HepG2 (cell line): ENCODE measurements around the gene SEZ6. TPM values are rescaled to one million over a fixed set of nuclear protein-coding genes. Genes with fewer than 3 reads are reported as not detected.
A peak's percentile ranks its signal among the peaks of the same experiment; 100 is the strongest.

Source experiments
- ASH2L ChIP-seq: fragments of 300-600, 200-600 bp; sonication (generic); IDR thresholded peaks from 2 replicates; pipeline ENCODE4 v1.7.0; 2017; ENCODE audit warnings: low read depth, mild to moderate bottlenecking, moderate library complexity, mixed read lengths, low read length; ENCODE audit not compliant: insufficient read length
- CBX5 ChIP-seq: sonication (generic); formaldehyde crosslinking; IDR thresholded peaks from 2 replicates; pipeline ENCODE4 v1.4.0; 2020; ENCODE audit warnings: missing genetic modification reagents, borderline replicate concordance
- FOXP1 ChIP-seq, 2 experiments: fragments of 450-650 bp in 1 of 2; IDR thresholded peaks; 2 replicates each; pipeline ENCODE4 v1.6.1; 2017 to 2018; ENCODE audit warnings: antibody characterized with exemption in 1 of 2
- IKZF1 ChIP-seq: fragments of 450-650 bp; IDR thresholded peaks from 2 replicates; pipeline ENCODE4 v1.7.1; 2016
- MAF1 ChIP-seq: sonication (generic); formaldehyde crosslinking; IDR thresholded peaks from 2 replicates; pipeline ENCODE4 v1.5.0; 2020; ENCODE audit warnings: missing genetic modification reagents, borderline replicate concordance
- NFATC3 ChIP-seq: sonication (generic); formaldehyde crosslinking; IDR thresholded peaks from 2 replicates; pipeline ENCODE4 v1.5.1; 2020; ENCODE audit warnings: mild to moderate bottlenecking, missing genetic modification reagents
- PTBP1 ChIP-seq: fragments of 200-400 bp; formaldehyde crosslinking; IDR thresholded peaks from 2 replicates; pipeline ENCODE4 v1.6.1; 2018; ENCODE audit warnings: low read length, low read depth; ENCODE audit not compliant: poor library complexity, severe bottlenecking
- SAFB2 ChIP-seq: sonication (generic); formaldehyde crosslinking; IDR thresholded peaks from 2 replicates; pipeline ENCODE4 v1.5.1; 2020; ENCODE audit warnings: missing genetic modification reagents, low read depth, mild to moderate bottlenecking, borderline replicate concordance
- SMAD9 ChIP-seq: sonication (generic); formaldehyde crosslinking; IDR thresholded peaks from 2 replicates; pipeline ENCODE4 v1.5.1; 2020; ENCODE audit warnings: mild to moderate bottlenecking, missing genetic modification reagents
- SYNCRIP ChIP-seq: fragments of 200-400 bp; formaldehyde crosslinking; IDR thresholded peaks from 2 replicates; pipeline ENCODE4 v1.6.1; 2018; ENCODE audit warnings: mild to moderate bottlenecking, low read depth, low read length; ENCODE audit not compliant: insufficient read depth
- TAF15 ChIP-seq: fragments of 200-400 bp; formaldehyde crosslinking; IDR thresholded peaks from one replicate; pipeline ENCODE4 v1.6.1; 2018; ENCODE audit warnings: mild to moderate bottlenecking, low read depth, low read length; ENCODE audit not compliant: poor library complexity, severe bottlenecking
- ZNF264 ChIP-seq: sonication (generic); formaldehyde crosslinking; IDR thresholded peaks from 2 replicates; pipeline ENCODE4 v1.4.0; 2020; ENCODE audit warnings: missing genetic modification reagents
- ZNF607 ChIP-seq: sonication (generic); formaldehyde crosslinking; IDR thresholded peaks from 2 replicates; pipeline ENCODE4 v1.5.1; 2020; ENCODE audit warnings: missing genetic modification reagents, mild to moderate bottlenecking, borderline replicate concordance
- ZNF670 ChIP-seq: sonication (generic); formaldehyde crosslinking; IDR thresholded peaks from 2 replicates; pipeline ENCODE4 v1.8.0; 2022; ENCODE audit warnings: mild to moderate bottlenecking, missing genetic modification reagents, borderline replicate concordance
- ZNF776 ChIP-seq: sonication (generic); formaldehyde crosslinking; IDR thresholded peaks from 2 replicates; pipeline ENCODE4 v1.4.0; 2020; ENCODE audit warnings: mild to moderate bottlenecking, missing genetic modification reagents
- polyA plus RNA-seq, 8 experiments: library from polyadenylated mRNA; depleted of rRNA in 3 of 8; stranded (reverse) in 7 of 8; unstranded in 1 of 8; fragments of >200 nt; fragmentation: Illumina TruSeq in 4 of 8; extraction: Trizol in 4 of 8; gene quantifications; 2 replicates each; pipeline versions ENCODE4 v1.2.1 to v1.2.3, GENCODE V29; 2011 to 2016; ENCODE audit warnings: low read depth in 4 of 8, missing spikeins in 1 of 8, mixed read lengths in 1 of 8; ENCODE audit not compliant: insufficient read depth in 1 of 8
- total RNA-seq, 5 experiments: library from RNA; depleted of rRNA; stranded (reverse); fragments of >200 nt; fragmentation: Illumina TruSeq; extraction: Trizol; gene quantifications; 2 replicates each; pipeline ENCODE4 v1.2.3, GENCODE V29; 2016; ENCODE audit warnings: low read depth in 1 of 5
- TF ChIP-seq, protein P1 (sequence below): sonication (generic); formaldehyde crosslinking; IDR thresholded peaks from 2 replicates; pipeline ENCODE4 v1.5.1; 2020; ENCODE audit warnings: missing genetic modification reagents, mild to moderate bottlenecking, borderline replicate concordance
- TF ChIP-seq, protein P2 (sequence below): sonication (generic); formaldehyde crosslinking; IDR thresholded peaks from 2 replicates; pipeline ENCODE4 v1.8.1; 2022; ENCODE audit warnings: low read depth, mild to moderate bottlenecking, missing genetic modification reagents
- TF ChIP-seq, protein P3 (sequence below), 2 experiments: sonication (generic) in 1 of 2; formaldehyde crosslinking in 1 of 2; IDR thresholded peaks; 2 replicates each; pipeline versions ENCODE4 v1.5.1 to v1.6.1; 2011 to 2020; ENCODE audit warnings: borderline replicate concordance in 1 of 2, low read depth in 1 of 2, low read length in 1 of 2, mild to moderate bottlenecking in 1 of 2, missing genetic modification reagents in 1 of 2, moderate library complexity in 1 of 2
- TF ChIP-seq, protein P4 (sequence below): sonication (generic); formaldehyde crosslinking; IDR thresholded peaks from 2 replicates; pipeline ENCODE4 v1.5.0; 2020; ENCODE audit warnings: missing genetic modification reagents
- TF ChIP-seq, protein P5 (sequence below): sonication (generic); formaldehyde crosslinking; IDR thresholded peaks from 2 replicates; pipeline ENCODE4 v1.5.0; 2020; ENCODE audit warnings: missing genetic modification reagents, mild to moderate bottlenecking, borderline replicate concordance
- TF ChIP-seq, protein P6 (sequence below): sonication (generic); IDR thresholded peaks from 2 replicates; pipeline ENCODE4 v1.6.1; 2016; ENCODE audit warnings: low read depth, borderline replicate concordance

Gene SEZ6
- total and polyA plus RNA-seq, 2 of the 13 experiments (the other 11 are each of a cell fraction or from before 2014, with no cell fraction given): not detected

DNA sequence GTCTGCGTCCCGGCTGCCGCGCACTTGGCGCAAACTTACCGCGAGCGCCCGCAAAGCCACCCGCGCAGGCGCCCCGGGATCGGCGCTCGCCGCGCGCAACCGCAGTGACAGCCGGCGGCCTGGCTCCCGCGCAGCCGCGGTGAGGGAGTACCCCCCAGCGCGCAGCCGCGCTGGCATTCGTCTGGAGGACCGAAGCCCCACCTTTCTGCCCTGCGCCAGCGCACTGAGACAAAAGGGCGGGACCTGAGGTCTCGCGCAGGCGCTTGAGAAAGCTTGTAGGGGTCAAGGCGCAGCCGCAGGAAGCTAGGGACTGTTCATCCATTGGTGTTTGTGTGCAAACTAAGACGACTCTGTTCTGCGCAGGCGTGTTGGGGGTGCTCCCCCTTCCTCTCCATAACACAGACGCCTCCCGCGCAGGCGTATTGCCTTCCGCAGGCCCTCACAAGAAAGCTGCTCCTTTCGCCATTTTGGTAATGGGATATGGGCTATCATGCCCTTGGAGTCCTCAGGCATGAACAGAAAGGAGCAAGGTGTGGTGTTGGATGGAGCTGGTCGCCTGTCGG, 54.3 kb downstream of the SEZ6 start, which contains the start of gene PHF12 (continued):
- no peak for TF ChIP-seq MAF1
- TF ChIP-seq, protein P1, sequence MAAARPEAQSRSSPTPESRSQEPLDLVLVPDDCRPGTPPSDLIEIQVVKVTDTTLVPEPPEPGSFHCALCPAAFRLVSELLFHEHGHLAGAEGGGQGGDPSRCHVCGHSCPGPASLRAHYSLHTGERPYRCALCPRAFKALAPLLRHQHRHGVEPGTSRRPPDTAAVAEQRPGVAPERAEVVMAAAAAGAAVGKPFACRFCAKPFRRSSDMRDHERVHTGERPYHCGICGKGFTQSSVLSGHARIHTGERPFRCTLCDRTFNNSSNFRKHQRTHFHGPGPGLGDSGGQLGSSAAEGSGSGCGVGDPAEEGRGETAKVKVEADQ: no peak
- no peak for TF ChIP-seq TAF15
- no peak for TF ChIP-seq IKZF1
- TF ChIP-seq SMAD9 (CRISPR knock-in tag): no peak
- TF ChIP-seq, protein P2, sequence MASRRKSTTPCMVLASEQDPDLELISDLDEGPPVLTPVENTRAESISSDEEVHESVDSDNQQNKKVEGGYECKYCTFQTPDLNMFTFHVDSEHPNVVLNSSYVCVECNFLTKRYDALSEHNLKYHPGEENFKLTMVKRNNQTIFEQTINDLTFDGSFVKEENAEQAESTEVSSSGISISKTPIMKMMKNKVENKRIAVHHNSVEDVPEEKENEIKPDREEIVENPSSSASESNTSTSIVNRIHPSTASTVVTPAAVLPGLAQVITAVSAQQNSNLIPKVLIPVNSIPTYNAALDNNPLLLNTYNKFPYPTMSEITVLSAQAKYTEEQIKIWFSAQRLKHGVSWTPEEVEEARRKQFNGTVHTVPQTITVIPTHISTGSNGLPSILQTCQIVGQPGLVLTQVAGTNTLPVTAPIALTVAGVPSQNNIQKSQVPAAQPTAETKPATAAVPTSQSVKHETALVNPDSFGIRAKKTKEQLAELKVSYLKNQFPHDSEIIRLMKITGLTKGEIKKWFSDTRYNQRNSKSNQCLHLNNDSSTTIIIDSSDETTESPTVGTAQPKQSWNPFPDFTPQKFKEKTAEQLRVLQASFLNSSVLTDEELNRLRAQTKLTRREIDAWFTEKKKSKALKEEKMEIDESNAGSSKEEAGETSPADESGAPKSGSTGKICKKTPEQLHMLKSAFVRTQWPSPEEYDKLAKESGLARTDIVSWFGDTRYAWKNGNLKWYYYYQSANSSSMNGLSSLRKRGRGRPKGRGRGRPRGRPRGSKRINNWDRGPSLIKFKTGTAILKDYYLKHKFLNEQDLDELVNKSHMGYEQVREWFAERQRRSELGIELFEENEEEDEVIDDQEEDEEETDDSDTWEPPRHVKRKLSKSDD (CRISPR knock-in tag): no peak
- no peak for TF ChIP-seq FOXP1 (IDR thresholded peaks at IDR 0.05)
- no peak for TF ChIP-seq FOXP1 (CRISPR knock-in tag; IDR thresholded peaks at IDR 0.05)
- TF ChIP-seq, protein P3, sequence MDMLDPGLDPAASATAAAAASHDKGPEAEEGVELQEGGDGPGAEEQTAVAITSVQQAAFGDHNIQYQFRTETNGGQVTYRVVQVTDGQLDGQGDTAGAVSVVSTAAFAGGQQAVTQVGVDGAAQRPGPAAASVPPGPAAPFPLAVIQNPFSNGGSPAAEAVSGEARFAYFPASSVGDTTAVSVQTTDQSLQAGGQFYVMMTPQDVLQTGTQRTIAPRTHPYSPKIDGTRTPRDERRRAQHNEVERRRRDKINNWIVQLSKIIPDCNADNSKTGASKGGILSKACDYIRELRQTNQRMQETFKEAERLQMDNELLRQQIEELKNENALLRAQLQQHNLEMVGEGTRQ (IDR thresholded peaks at IDR 0.05; ENCODE audit: low read depth, low read length): no peak
- TF ChIP-seq, protein P3 (CRISPR knock-in tag; IDR thresholded peaks at IDR 0.05; ENCODE audit: borderline replicate concordance): no peak
- TF ChIP-seq, protein P4, sequence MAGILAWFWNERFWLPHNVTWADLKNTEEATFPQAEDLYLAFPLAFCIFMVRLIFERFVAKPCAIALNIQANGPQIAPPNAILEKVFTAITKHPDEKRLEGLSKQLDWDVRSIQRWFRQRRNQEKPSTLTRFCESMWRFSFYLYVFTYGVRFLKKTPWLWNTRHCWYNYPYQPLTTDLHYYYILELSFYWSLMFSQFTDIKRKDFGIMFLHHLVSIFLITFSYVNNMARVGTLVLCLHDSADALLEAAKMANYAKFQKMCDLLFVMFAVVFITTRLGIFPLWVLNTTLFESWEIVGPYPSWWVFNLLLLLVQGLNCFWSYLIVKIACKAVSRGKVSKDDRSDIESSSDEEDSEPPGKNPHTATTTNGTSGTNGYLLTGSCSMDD: no peak
- TF ChIP-seq PTBP1: no peak
- TF ChIP-seq SAFB2: no peak; the same call in 1 of the 2 replicates
- TF ChIP-seq, protein P5, sequence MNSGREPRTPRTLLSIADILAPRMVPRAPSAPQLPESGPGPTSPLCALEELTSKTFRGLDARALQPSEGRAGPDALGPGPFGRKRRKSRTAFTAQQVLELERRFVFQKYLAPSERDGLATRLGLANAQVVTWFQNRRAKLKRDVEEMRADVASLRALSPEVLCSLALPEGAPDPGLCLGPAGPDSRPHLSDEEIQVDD (CRISPR knock-in tag): no peak
- TF ChIP-seq SYNCRIP: no peak
- TF ChIP-seq NFATC3 (CRISPR knock-in tag): no peak
- no peak for TF ChIP-seq ZNF264
- no peak; the same call in 1 of the 2 replicates for TF ChIP-seq ZNF607
- no peak for TF ChIP-seq ZNF670 (CRISPR knock-in tag)
- peak; percentile 81 for TF ChIP-seq ASH2L
- no peak; the same call in 1 of the 2 replicates for TF ChIP-seq ZNF776
- TF ChIP-seq, protein P6, sequence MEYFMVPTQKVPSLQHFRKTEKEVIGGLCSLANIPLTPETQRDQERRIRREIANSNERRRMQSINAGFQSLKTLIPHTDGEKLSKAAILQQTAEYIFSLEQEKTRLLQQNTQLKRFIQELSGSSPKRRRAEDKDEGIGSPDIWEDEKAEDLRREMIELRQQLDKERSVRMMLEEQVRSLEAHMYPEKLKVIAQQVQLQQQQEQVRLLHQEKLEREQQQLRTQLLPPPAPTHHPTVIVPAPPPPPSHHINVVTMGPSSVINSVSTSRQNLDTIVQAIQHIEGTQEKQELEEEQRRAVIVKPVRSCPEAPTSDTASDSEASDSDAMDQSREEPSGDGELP: no peak
- TF ChIP-seq CBX5 (CRISPR knock-in tag): no peak
